Rectal smooth muscle tissue (tissue), 1 donor: ENCODE measurements around the gene ENTPD8.

ENCODE experiments used
- H3K27ac ChIP-seq: one replicate; pipeline ENCODE4 v1.7.0; 2013; ENCODE audit warnings: low read depth, low read length, inconsistent platforms
- H3K27me3 ChIP-seq: one replicate; pipeline ENCODE4 v1.7.0; 2013; ENCODE audit warnings: low read length; ENCODE audit not compliant: control insufficient read depth, insufficient read depth
- H3K36me3 ChIP-seq: one replicate; pipeline ENCODE4 v1.7.0; 2013; ENCODE audit warnings: low read length; ENCODE audit not compliant: control insufficient read depth, insufficient read depth
- H3K4me1 ChIP-seq: one replicate; pipeline ENCODE4 v1.7.0; 2013; ENCODE audit warnings: low read length; ENCODE audit not compliant: control insufficient read depth, insufficient read depth
- H3K4me3 ChIP-seq: one replicate; pipeline ENCODE4 v1.7.0; 2013; ENCODE audit warnings: low read length
- H3K9ac ChIP-seq: one replicate; pipeline ENCODE4 v1.7.0; 2013; ENCODE audit warnings: low read length

Gene ENTPD8

GRCh38 chr9:137398561-137399468 lies 42.3 kb downstream of the ENTPD8 start:
- Histone ChIP-seq H3K9ac (no peak overlapping the region), H3K36me3 (no peaks in the 10 kb centered on the region), H3K27me3 (no peaks in the 10 kb centered on the region), H3K4me1 (no peaks in the 10 kb centered on the region), H3K27ac (no peak overlapping the region), H3K4me3 (no peak overlapping the region)

- no peaks in the 10 kb centered on the region for H3K4me1 ChIP-seq
- H3K9ac ChIP-seq: no peak overlapping the region
- no peaks in the 10 kb centered on the region for H3K36me3 ChIP-seq
- no peaks in the 10 kb centered on the region for H3K27me3 ChIP-seq
- H3K4me3 ChIP-seq: no peak overlapping the region
- no peak overlapping the region for H3K27ac ChIP-seq
These were observed 43.3 kb downstream of the ENTPD8 start for GRCh38 chr9:137397675-137398423.

DNA sequence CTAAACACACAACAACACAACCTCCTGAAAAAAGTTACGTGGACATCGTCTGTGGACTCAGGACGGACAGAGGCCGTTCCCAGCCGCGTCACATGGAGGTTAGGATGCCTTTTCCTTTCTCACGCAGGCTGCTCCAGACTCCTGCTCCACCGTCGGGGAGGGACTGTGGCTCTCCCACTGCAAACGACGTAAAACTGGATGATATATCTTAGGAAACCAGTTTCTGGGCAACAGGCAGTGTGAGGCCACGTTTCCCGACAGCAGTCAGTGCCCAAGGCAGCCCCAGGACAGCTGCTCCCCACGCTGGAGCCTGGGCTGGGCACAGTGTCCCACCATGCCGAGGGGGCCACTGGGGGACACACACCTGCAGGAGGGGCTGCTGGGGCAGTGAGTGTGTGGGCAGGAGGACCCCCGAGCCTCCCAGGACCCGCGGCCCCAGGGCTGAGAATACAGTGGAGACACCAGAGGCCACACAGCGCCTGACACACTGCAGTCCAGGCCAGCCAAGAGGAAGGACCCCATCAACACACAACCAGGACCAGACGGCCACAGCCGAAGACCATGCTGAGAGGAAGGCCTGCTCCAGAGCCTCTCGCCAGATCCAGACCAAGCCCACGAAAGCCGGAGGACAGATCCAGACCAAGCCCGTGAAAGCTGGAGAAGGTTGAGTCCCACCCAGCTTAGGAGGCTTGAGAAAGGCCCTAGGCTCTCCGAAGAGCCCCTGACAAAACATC lies 44.4 kb downstream of the ENTPD8 start:
- H3K4me3 ChIP-seq: no peak overlapping the region
- H3K27me3 ChIP-seq: no peaks in the 10 kb centered on the region
- H3K27ac ChIP-seq: no peak overlapping the region
- H3K9ac ChIP-seq: no peak overlapping the region
- no peaks in the 10 kb centered on the region for H3K36me3 ChIP-seq
- H3K4me1 ChIP-seq: no peaks in the 10 kb centered on the region

GRCh38 chr9:137396227-137396626 lies 44.9 kb downstream of the ENTPD8 start:
- Histone ChIP-seq H3K4me3 (no peak overlapping the region), H3K4me1 (no peaks in the 10 kb centered on the region), H3K27me3 (no peaks in the 10 kb centered on the region), H3K36me3 (no peaks in the 10 kb centered on the region), H3K9ac (no peak overlapping the region), H3K27ac (no peak overlapping the region)

DNA sequence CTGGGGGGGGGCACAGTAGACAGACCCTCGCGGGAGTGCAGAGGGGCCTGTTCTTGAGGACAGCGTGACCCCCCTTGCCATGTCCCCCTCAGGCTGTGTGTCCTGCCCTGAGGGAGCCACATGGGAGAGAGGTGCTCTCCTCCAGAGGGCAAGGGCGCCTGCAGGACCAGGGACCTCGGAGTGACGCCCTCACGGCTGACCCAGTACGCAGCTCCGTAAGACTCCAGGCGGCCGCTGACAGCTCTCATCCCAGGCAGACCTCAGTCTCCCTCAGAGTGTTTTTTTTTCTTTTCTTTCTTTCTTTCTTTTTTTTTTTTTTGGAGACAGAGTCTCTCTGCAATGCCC lies 45.5 kb downstream of the ENTPD8 start:
- Histone ChIP-seq H3K4me3 (no peak overlapping the region), H3K27me3 (no peaks in the 10 kb centered on the region), H3K36me3 (no peaks in the 10 kb centered on the region), H3K27ac (no peak overlapping the region), H3K9ac (no peak overlapping the region), H3K4me1 (no peaks in the 10 kb centered on the region)

DNA sequence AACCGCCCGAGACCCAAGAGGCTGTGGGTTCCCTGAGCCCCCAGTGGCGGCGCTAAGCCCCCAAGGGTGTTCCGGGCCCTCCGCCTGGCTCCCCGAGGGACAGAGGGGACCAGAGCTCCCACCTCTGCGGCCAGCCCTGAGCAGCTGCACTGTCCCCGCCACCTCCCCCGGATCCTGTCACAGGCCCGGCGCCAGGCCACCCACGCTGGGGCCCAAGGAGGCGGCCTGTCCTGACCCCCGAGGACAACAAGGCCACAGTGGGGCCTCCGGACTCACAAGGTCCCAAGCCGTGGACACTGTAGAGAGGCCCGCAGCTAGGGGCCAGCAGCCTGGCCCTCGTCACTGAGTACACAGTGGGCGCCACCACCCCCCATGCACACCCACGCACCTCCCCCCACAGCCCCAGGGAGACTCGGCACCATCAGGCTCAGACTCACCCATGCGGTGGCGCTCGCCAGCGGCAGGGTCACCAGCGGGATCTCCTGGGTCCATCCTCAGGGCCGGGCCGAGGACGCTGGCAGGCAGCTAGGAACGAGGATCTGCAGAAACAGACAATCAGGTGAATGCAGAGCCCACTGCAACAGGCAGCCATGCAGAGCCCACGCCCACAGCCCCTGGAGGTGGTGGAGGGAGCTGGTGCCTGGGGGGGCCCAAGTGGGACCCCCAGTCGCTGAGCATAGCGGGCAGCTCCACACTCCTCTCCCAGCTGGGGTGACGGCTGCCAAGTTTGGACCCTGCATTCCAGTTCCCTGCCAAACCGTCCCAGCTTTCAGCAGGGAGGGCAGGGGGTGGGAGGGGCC lies 46.1 kb downstream of the ENTPD8 start:
- H3K36me3 ChIP-seq: no peaks in the 10 kb centered on the region
- no peaks in the 10 kb centered on the region for H3K27me3 ChIP-seq
- H3K27ac ChIP-seq: no peak overlapping the region
- no peak overlapping the region for H3K4me3 ChIP-seq
- no peaks in the 10 kb centered on the region for H3K4me1 ChIP-seq
- no peak overlapping the region for H3K9ac ChIP-seq

DNA sequence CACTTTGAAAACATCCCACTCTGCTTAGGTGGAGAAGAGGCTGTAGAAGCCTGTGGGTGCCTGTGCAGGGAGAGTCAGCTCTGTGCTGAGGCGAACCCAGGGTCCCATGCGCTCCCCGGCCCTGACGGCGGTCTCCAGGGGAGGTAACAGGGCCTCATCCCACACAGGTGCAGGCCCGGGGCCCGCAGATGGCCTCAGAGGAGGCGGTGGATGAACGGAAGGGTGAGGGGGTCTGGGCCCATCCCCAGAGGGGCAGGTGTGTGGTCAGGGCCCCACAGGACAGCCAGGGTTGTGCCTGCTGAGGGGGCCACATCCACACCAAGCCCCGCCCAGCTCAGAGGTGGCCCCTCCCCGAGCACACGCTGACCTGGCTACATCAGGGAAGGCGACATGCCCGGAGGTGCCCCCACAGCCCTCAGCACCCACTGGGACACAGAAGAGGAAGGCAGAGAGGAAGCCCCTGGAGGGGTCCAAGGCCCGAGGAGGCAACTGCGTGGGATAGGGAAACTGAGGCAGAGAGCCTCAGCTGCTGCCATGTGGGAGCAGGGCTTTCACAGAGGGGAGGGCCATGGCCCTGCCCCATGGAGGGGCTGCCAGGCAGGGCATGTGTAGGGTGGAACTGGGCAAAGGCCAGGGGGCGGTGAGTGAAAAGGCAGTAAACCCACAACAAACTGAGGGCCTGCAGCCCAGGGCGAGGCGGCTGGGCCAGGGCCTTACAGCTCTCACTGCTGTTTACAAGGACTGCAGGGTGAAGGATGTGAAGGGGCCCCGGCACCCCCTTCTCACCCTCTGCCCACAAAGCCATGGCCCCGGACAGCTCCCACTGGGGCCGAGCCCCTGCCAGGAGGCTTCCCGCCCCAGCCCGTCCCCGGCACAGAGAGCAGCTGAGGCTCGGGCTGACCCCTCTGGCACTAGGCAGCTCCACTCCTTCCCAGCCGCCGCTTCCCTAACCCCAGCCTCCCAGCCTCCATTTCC lies 47.7 kb downstream of the ENTPD8 start:
- Histone ChIP-seq H3K36me3 (no peaks in the 10 kb centered on the region), H3K9ac (no peak overlapping the region), H3K4me1 (no peaks in the 10 kb centered on the region), H3K4me3 (no peak overlapping the region), H3K27ac (no peak overlapping the region), H3K27me3 (no peaks in the 10 kb centered on the region)

- Histone ChIP-seq H3K4me3 (no peak overlapping the region), H3K27ac (no peak overlapping the region), H3K9ac (no peak overlapping the region), H3K27me3 (no peaks in the 10 kb centered on the region), H3K4me1 (no peaks in the 10 kb centered on the region), H3K36me3 (no peaks in the 10 kb centered on the region)
These were observed 48.7 kb downstream of the ENTPD8 start for GRCh38 chr9:137392232-137393007.

DNA sequence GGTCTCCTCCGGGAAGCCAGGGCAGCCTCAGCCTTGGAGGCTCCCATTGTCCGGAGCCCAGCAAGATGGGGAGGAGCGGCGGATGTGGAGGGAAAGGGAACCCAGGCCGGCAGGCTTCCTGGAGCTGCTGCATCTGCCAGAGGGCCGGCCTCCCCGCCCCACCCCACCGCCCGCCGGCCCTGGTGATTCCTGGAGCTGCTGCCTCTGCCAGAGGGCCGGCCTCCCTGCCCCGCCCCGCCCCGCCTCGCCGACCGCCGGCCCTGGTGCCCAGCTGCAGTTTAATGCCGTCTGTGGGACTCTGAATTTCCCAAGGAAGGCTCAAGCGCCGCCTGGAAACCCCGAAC lies 49.8 kb downstream of the ENTPD8 start:
- Histone ChIP-seq H3K27me3 (no peaks in the 10 kb centered on the region), H3K9ac (no peak overlapping the region), H3K27ac (no peak overlapping the region), H3K4me1 (no peaks in the 10 kb centered on the region), H3K4me3 (no peak overlapping the region), H3K36me3 (no peaks in the 10 kb centered on the region)

GRCh38 chr9:137390553-137391410 lies 50.4 kb downstream of the ENTPD8 start:
- no peak overlapping the region for H3K27ac ChIP-seq

More at GRCh38 chr9:137390553-137391410, 50.4 kb downstream of the ENTPD8 start:
- no peak overlapping the region for H3K9ac ChIP-seq
- H3K36me3 ChIP-seq: no peaks in the 10 kb centered on the region
- no peaks in the 10 kb centered on the region for H3K4me1 ChIP-seq
- no peaks in the 10 kb centered on the region for H3K27me3 ChIP-seq
- no peak overlapping the region for H3K4me3 ChIP-seq
